ENCODE measurements around the gene ARL5B. TPM values are rescaled to one million over a fixed set of nuclear protein-coding genes. Genes with fewer than 3 reads are reported as not detected.

Gene ARL5B
- total RNA-seq, 1 donor from 2014 or later: 44.9 TPM

DNA sequence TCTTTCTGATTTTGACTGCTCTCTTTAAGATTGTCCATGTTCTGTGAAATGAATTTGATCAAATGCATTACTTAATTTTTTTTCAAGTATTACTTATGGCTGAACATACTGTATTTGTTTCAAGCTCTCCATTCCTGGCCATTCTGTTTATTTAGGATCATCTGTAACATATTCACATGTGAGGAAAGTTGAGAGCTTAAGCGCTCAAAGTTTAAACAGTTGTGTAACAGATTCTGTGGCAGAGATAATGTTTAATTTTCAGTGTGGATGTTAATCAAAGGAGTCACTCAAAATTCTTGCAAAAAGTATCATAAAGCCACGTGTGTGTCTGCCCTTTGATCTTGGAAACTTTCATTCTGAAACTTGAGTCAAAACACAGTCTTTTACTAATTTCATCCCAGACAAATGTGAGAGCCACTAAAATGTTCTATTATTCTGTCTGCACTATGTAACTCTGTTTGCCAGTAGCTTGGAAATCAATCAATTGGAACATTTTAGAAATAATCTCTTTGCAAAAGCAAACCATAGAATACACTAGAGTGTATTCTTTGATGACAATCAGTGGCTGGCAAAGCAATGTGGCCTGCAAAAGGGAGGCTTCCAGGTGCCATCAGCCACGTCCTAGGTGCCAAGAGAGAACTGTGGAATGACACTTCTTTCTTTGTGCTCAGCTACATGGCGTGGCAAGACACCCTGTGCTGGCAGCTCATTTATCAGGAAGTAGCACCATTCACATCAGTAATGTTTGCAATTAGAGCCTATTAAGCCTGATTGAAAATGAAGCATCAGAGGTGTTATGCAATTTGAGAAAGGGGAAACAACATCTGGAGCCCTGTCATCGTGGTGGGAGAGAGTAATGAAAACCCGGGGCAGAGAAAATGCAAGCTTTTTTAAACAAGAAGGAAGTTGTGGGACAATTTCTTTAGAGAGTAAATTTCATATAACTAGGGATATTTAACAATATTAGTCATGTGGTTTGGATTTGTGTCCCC, 40.9 kb downstream of the ARL5B start:
- peaks cover 8% of the 10 kb centered on the region for H3K9me3 Mint-ChIP-seq
- no peaks in the 10 kb centered on the region for H3K4me1 Mint-ChIP-seq
- no peaks in the 10 kb centered on the region for H3K27me3 Mint-ChIP-seq (ENCODE audit: low read depth)

DNA sequence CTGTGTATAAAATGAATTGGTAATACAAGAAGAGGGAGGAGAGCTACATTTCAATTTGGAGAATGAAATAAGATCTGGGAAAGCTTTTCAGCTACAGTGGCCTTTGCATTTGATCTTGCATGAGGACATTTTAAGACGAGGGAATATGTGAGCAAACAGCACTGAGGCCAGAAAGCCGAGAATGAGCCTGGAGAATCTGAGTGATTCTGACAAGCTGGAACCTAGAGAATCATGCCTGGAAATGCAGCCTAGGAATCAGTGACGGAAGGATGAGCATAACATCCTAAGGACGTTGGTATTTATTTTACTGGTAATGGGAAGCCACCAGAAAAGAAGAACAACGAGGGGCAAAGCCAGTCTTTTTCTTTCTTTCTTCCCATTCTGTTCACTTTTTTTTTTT, 44.3 kb downstream of the ARL5B start:
- Mint-ChIP-seq H3K4me3 (no peak overlapping the region), H3K27me3 (ENCODE audit: low read depth) (no peaks in the 10 kb centered on the region), H3K4me1 (no peaks in the 10 kb centered on the region), H3K9me3 (no peaks in the 10 kb centered on the region), H3K27ac (no peak overlapping the region), H3K36me3 (no peaks in the 10 kb centered on the region)
- no peak for DNase-seq (ENCODE audit: low spot score in 2 of 2, unreplicated experiment in 2 of 2)
- TF ChIP-seq, protein P1, sequence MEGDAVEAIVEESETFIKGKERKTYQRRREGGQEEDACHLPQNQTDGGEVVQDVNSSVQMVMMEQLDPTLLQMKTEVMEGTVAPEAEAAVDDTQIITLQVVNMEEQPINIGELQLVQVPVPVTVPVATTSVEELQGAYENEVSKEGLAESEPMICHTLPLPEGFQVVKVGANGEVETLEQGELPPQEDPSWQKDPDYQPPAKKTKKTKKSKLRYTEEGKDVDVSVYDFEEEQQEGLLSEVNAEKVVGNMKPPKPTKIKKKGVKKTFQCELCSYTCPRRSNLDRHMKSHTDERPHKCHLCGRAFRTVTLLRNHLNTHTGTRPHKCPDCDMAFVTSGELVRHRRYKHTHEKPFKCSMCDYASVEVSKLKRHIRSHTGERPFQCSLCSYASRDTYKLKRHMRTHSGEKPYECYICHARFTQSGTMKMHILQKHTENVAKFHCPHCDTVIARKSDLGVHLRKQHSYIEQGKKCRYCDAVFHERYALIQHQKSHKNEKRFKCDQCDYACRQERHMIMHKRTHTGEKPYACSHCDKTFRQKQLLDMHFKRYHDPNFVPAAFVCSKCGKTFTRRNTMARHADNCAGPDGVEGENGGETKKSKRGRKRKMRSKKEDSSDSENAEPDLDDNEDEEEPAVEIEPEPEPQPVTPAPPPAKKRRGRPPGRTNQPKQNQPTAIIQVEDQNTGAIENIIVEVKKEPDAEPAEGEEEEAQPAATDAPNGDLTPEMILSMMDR (IDR thresholded peaks at IDR 0.05; ENCODE audit: unreplicated experiment): no peak

More for the DNA sequence above, 40.9 kb downstream of the ARL5B start:
- no peak for DNase-seq (ENCODE audit: low spot score in 2 of 2, unreplicated experiment in 2 of 2)
- Mint-ChIP-seq H3K27ac (no peak overlapping the region), H3K4me3 (no peak overlapping the region), H3K36me3 (no peaks in the 10 kb centered on the region)
- TF ChIP-seq, protein P1 (IDR thresholded peaks at IDR 0.05; ENCODE audit: unreplicated experiment): no peak

DNA sequence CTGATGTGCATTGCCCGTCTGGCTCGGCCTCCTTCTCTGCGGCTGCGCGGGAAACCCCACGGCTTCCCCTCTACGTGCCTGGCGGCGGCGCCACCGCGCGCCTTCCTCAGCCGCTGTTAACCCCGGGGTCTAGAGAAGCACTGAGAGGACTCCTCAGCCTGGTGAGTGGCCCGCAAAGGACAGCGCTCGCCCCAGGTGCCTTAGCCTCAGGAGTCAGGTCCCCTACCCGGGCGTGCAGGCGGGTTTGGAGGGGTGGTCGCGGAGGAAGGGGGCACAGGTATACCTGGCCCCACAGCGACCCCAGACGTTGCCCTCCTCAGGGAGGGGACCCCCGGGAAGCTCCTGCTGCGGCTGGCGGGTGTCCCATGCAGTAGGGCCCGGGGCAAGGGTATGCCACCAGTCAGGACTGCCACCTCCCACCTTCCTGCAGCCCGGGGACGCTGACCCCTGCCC, 51.0 kb downstream of the ARL5B start:
- Mint-ChIP-seq H3K36me3 (no peaks in the 10 kb centered on the region), H3K4me3 (no peak overlapping the region), H3K4me1 (no peaks in the 10 kb centered on the region), H3K27ac (no peak overlapping the region), H3K9me3 (no peaks in the 10 kb centered on the region), H3K27me3 (ENCODE audit: low read depth) (no peaks in the 10 kb centered on the region)
- TF ChIP-seq, protein P1 (IDR thresholded peaks at IDR 0.05; ENCODE audit: unreplicated experiment): no peak
- DNase-seq (ENCODE audit: low spot score in 2 of 2, unreplicated experiment in 2 of 2): no peak

DNA sequence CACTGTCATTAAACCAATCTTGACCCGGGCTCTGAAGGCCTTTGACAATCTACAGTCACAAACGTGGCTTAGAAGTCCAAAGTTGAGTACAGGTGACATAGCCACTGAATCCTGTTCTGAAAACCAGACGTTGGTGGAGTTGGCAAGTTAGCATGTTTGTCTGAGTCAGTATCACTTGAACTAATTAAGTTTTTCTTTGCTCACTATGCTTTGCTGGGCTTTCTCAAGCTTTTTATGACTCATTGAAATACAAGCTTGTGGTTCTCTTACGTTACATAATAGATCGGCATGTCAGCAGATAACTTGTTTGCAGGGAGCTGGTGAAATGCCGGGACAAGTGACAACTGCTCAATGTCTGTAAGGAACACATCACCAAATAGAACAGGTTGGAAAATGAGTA, 53.8 kb downstream of the ARL5B start:
- Mint-ChIP-seq H3K27me3 (ENCODE audit: low read depth) (no peaks in the 10 kb centered on the region), H3K4me1 (no peaks in the 10 kb centered on the region), H3K9me3 (no peaks in the 10 kb centered on the region), H3K4me3 (no peak overlapping the region), H3K36me3 (no peaks in the 10 kb centered on the region), H3K27ac (no peak overlapping the region)
- DNase-seq (ENCODE audit: low spot score in 2 of 2, unreplicated experiment in 2 of 2): no peak
- TF ChIP-seq, protein P1 (IDR thresholded peaks at IDR 0.05; ENCODE audit: unreplicated experiment): no peak

DNA sequence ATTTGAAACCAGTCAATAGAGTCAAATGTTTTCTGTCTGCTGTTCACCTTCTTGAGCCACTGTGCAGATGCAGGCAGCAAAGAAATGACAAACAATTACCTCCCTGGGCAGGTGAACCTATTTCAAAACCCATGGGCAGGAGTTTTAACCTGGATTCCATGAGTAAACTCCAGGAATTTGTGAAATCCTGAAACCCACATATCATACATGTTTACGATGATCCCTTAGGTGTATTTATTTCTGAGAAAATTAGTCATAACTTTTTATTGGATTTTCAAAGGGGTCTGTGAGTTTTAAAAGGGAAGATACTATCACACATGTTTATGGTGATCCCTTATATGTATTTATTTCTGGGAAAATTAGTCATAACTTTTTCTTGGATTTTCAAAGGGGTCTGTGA, 59.8 kb downstream of the ARL5B start:
- TF ChIP-seq, protein P1 (IDR thresholded peaks at IDR 0.05; ENCODE audit: unreplicated experiment): no peak
- Mint-ChIP-seq H3K4me1 (no peaks in the 10 kb centered on the region), H3K27me3 (ENCODE audit: low read depth) (no peaks in the 10 kb centered on the region), H3K4me3 (no peak overlapping the region), H3K9me3 (no peaks in the 10 kb centered on the region), H3K27ac (no peak overlapping the region), H3K36me3 (no peaks in the 10 kb centered on the region)
- DNase-seq (ENCODE audit: low spot score in 2 of 2, unreplicated experiment in 2 of 2): no peak
